Renal cortex interstitium (tissue), 11 donors: ENCODE measurements around the gene SLC47A1. TPM values are rescaled to one million over a fixed set of nuclear protein-coding genes. Genes with fewer than 3 reads are reported as not detected.
"Not testable (repeated sequence)": the region's sequence is repeated elsewhere in the genome, so short reads cannot be mapped to it uniquely, and the experiment has no call there.

ENCODE experiments used
- DNase-seq, 11 donors: peaks; one replicate each; pipeline ENCODE4 v3.0.0-alpha.2; 2013; ENCODE audit warnings: low read depth in 9 of 11, low spot score in 4 of 11; ENCODE audit errors: extremely low read depth in 1 of 11
- polyA plus RNA-seq, 3 donors: library from polyadenylated mRNA; unstranded; fragments of 120-200 nt; gene quantifications; one replicate each; pipeline ENCODE4 v1.2.1, GENCODE V29; 2013; ENCODE audit not compliant: insufficient read length in 3 of 3

The SLC47A1 gene
- polyA plus RNA-seq, 3 donors = 16.6 to 24.6 (median 23.5) TPM

DNA sequence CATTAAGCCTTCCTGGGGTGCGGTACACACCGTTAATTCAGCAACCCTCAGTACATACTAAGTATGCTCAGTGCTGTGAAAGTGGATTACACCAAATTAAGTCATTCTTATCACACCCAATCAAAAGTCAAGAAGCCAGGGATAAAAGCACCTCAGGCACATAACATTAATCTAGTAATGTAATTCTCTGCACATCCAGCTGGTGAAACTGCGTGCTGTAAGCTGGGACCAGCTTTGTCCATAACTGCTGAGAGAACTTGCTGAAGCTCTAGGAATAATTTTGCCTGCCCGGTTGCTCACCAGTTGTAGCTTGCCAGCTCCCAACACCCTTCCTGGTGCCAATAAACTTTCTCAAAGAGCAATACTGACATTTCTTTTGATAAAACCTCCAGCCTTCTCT lies 44.9 kb downstream of the SLC47A1 start:
- DNase-seq = peak in 1 of 11 donors; percentile 9

DNA sequence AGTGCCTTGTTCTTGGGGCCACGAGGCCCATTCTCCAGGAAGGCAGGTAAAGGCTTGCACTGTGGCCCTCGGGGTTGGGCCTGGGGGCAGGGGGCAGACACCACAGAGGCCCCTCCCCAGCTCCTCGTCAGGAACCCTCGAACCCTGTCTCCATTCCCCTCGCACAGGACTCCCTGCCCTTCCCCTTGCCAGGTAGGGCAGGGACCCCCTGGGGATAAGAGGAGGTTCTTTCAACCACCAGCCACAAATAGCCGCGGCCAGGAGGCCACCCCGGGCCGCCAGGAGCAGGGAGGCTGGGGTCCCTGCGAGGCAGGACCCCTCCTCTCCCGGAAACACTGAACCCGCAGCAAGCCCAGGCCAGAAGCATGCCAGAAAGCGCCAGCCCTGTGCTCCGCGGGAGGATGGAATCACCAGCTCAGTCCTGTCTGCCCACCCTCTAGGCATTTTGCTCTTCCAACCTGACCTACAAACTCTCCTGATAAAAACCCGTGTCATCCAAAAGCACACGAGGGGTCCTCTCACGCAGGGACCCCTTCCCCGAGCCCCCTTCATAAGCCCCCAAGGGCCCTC lies 45.6 kb downstream of the SLC47A1 start:
- peak in 1 of 11 donors; percentile 15 for DNase-seq

DNA sequence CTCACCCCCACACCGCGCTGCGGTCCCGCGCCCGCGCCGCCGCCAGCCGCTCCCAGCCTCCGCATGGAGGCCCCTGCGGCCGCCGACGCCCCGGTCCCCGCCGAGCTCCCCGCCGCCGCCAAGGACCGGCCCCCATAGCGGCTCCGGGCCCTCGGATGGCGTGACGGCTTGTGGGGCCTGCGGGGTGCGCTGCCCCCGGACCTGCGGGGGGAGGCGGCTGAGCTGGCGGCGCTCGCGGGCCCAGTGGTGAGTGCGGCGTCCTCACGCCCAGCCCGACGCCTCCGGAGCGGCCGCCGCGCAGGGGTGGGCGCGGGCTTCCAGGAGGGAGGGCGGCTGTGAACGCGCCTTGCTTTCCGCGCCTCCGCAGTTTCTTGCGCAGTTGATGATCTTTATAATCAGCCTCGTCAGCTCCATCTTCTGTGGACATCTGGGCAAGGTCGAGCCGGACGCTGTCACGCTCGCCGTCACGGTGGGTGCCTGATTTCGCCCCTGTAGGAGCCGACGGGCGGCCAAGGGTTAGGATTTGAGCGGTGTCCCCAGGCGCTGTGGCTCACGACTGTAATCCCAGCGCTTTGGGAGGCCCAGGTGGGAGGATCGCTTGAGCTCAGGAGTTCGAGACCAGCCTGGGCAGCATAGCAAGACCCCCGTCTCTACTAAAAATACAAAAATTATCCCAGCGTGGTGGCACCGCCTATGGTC lies 46.4 kb downstream of the SLC47A1 start:
- peak in 5 of 11 donors; percentile 18 to 40 (median 32) for DNase-seq

DNA sequence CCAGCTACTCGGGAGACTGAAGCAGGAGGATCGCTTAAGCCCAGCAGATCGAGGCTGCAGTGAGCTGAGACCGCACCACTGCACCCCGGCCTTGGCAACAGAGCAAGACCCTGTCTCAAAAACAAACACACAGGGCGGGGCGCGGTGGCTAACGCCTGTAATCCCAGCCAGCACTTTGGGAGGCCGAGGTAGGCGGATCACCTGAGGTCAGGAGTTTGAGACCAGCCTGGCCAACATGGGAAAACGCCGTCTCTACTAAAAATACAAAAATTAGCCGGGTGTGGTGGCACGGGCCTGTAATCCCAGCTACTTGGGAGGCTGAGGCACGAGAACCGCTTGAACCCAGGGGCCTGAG lies 46.9 kb downstream of the SLC47A1 start:
- not testable (repeated sequence) for DNase-seq

DNA sequence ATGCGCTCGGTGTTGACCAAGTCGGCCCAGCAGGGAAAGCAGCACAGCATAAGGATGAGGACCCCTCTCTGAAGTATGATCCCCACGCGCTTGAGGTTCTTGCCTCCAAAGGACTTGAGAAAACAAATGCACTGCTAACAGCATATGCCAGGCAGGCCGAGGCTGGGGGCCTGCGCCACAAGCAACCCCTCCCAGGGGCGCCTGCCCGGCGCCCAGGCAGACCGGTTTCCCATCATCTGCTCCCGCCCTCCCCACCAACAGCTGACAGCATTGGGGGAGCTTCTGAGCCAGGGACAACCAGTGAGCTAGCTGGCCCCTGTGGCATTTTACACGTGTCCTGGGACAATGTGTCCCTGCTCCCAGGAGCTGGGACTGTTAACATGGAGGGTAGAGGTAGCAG lies 48.5 kb downstream of the SLC47A1 start:
- not testable (repeated sequence) for DNase-seq

DNA sequence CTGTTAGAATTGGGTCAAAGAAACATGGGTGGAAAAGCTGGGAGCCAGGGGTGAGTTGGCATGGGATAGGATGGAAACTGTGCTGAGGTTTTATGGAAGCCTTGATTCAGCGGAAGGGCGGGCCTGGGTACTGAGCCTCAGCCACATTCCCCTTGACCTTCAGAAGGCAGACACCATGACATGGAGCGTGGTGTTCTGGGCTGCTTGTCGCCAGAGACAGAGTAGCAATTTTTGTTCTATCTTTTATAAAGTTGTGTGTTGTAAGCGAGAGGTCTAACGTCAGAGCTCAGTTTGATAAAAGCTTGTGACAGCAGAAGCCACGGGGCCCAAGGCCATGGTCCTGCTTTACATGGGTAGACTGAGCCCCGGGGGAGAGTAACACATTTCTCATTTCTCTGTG lies 50.2 kb downstream of the SLC47A1 start:
- DNase-seq = no peak

DNA sequence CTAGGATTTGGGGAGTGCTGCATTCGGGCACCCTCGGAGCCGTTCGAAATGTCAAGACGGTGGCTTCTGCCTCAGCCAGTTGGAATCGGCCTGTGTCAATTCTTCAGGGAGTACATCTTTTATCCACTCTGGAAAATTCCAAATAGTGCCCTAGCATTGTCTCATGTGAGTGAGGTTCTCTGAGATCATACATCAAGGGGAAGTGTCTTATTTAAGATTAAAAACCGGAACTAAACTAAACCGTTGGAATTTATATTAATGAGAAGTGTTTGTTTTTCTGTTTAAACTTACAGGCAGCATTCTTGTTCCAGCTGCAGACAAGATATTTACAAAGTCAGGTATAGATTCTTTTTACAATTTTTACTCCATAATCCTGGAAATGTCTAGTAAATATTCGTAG lies 56.8 kb downstream of the SLC47A1 start:
- no peak for DNase-seq

DNA sequence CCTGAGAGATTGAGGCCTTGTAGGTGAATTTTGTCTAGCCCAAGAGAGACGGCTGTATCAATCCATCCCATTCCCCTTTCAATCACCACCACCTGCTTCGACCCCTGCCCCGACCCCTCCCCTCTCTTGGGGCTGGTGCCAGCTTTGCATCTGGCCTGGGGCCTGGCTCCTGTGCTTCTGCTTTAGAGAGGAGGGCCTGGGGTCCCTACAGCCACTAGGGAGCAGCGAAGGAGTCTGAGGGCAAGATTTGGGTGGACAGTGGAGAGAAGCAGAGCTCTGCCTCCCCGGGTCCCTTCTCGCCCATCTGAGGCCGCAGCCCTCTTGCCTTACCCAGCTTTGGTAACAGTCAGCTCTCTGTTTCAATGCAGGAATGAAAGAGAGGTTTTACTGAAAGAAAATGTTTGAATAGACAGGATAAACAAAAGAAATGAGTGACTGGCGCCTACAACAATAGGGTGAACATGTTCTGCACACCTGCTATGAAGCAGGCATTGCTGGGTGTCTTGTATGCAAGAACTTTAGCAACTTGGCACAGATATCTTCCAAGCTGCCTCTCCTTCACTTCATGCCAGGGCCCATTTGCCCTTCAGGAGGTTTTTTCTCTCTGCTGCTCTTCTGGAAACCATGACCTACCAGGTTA lies 57.4 kb downstream of the SLC47A1 start:
- no peak for DNase-seq

DNA sequence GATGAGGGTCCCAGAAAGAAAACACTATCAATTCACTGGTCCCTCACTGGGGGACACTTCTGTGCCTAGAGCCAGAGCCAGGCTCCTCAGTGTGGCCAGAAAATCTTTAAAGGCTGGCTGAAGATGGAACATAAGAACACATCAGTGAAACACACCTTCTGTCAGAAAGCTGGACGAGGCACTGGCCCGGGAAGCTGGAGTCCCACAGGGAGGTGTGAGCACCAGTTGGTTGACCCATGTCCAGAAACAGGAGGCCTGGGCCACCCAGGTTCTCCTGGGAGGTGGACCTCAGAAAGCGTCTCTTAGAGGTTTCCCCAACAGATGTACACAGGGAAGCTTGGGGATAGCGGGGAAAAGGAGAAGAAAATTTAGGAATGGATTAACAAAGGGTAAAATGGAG lies 58.7 kb downstream of the SLC47A1 start:
- DNase-seq = no peak

DNA sequence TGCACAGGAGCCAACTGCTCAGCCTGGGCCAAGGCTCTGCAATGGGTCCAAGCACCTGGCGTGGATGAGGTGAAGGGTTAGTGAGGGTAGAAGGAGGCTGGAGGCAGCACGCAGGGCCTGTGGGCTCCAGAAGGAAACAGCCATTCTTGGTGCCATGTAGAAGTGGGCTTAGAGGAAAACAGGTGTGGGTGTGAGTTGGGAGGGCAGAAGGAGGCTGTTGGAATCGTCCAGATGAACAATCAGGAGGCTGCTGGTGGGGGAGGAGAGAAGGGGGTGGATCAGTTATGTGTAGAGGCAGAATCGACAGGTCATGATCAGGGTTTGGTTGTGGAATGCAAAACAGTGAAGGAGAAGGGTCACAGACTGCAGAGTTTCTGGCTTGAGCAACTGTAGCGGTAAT lies 63.2 kb downstream of the SLC47A1 start:
- no peak for DNase-seq

DNA sequence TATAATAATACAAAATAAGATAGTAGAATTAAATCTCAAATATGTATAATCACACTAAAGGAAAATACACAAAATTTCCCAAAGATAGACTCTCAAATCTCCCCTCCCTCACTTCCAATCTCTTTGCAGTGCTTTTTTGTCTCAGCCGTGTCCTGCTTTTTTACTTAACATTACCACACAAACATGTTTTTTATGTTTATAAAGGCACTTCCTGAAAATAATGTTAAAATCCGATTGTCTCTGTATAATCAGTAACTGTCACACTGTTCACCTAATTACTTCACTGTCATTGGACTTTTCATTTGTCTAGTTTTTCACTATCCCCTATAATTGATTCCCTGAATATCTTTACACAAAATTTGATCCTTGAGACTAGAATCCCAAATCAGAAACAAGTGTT lies 76.7 kb downstream of the SLC47A1 start:
- no peak for DNase-seq

DNA sequence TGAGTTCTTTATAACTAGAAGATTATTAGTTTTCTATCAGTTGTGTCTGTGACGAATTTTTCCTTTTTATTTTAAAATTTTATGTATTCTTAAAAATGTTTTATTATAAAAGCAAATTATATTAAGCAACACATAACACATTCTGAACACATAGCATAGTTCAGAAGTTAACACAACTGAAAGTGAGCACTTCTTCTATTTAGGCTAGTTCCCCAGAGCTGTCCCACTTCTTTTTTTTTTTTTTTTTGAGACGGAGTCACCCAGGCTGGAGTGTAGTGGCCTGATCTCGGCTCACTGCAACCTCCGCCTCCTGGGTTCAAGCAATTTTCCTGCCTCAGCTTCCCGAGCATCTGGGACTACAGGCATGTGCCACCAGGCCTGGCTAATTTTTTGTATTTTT lies 77.2 kb downstream of the SLC47A1 start:
- no peak for DNase-seq

DNA sequence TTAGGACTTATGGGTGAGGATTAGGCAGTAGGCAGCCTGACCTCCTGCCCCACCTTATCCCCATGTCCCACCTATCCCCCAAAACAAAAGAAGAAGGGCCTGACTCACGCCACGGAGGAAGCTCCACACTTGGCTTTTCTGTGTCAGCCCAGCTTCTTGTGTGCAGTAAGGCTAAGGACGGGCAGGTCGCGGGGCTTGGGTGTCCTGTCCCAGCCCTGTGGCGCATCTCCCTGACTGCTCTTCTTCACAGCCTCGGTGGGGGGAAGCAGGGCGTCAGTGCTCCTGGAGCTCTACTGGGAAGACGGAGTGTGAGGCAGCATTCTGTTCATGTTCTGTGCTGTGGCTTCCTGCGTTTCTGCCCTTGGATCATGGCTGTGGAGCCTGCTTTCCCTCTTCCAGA lies 80.3 kb downstream of the SLC47A1 start:
- no peak for DNase-seq

DNA sequence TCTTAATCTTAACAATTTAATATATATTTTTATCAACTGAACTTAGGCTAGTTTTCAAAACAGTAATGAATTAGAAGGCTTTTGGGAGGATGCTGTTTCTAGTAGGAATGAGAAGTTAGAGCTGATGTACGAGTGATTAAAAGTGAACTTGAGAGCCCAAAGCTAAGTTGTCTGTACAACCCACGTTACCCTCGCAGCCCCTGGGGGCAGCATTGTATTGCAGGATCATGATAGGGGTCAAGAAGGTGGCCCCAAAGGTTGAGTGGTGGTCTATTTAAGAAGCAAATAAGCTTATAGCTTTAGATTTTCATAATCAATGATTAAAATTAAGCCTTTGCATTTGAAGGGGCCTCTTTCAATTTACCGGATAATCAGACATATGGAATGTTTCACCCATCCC lies 81.2 kb downstream of the SLC47A1 start:
- no peak for DNase-seq

DNA sequence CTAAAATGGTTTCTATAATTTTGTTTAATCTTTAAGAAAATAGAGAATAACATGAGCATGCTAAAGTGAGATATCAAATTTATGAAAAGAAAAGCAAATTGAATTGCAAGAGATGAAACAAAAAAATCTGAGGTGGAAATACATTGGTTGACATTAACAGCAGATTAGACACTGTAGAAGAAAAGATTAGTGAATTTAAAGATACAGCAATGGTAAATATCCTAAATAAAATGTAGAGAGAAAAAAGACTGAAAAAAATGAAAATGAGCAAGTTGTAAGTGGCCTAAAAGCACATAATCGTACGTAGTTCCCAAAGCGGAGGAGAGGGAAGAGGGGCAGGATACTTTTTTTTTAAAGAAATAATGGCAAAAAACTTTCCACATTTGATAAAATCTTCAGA lies 84.4 kb downstream of the SLC47A1 start:
- DNase-seq = no peak

DNA sequence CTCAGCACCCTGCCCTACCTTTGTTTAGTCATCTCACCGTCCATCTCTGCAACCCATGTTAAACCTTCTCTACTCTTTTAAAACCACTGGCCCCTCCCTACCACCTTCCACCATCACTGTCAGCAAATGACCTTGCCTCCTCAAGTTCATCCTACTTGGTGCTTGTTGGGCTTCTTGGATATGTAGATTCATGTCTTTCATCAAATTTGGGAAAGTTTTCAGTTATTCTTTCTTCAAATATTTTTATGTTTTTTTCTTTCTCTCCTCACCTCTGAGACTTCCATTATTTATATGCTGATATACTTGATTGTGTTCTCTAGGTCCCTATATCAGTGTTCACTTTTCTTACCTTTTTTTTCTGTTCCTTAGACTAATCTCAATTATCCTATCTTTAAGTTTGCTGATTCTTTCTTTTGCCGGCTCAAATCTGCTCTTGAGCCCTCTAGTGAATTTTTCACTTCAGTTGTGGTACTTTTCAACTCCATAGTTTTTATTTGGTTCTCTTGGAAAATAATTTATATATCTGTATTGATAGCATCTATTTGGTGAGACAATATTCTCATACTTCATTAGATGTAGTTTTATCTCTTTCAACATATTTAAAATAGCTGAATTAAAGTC lies 86.2 kb downstream of the SLC47A1 start:
- peak in 1 of 11 donors; percentile 1 for DNase-seq

DNA sequence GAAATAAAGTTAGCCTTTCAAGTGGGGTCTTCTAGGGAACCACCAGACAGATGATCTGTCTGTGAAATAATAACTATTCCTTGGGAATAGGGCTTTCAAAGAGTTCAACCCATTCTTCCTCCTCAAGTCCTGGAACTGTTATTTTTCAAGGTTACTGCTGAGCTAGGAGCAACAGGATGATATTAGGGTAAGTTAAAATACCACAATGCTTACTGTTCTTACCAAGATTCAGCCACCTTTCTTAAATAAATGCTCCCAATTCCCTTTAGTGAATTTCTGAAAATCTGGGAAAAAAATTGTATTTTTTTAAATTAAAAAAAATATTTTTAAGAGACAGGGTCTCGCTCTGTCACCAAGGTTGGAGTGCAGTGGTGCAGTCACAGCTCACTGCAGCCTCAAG lies 88.0 kb downstream of the SLC47A1 start:
- DNase-seq = no peak

DNA sequence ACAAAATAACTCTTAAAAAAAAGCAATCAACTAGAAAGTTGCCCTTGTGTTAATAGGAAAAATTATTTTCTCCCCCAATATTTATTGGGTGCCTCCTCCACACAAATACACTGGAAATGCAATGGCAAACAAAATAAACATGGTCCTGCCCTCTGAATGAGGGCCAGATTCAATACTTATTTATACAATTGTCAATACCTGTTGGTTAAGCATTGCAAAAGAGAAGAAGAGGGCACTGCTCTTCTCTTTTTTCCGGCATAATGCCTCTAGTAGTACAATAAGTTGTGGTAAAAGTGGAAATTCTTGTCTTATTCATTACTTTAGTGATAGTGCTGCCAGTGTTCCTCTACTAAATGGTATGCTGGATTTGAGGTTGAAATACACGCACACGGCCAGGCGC lies 92.4 kb downstream of the SLC47A1 start:
- no peak for DNase-seq
